M059J (cell line): ENCODE measurements around the gene DNASE1L2. TPM values are rescaled to one million over a fixed set of nuclear protein-coding genes. Genes with fewer than 3 reads are reported as not detected.
A peak's percentile ranks its signal among the peaks of the same experiment; 100 is the strongest.

ENCODE experiments used
- DNase-seq: peaks from one replicate; pipeline ENCODE4 v3.0.0-alpha.2; 2012; ENCODE audit warnings: low read depth
- total RNA-seq: library from RNA; depleted of rRNA; stranded (reverse); fragments of >200 nt; shearing (Covaris generic); gene quantifications from 2 replicates; pipeline ENCODE4 v1.2.3, GENCODE V29; 2014

The DNASE1L2 gene
- total RNA-seq, 1 experiment from 2014 or later, result 0.64 TPM

DNA sequence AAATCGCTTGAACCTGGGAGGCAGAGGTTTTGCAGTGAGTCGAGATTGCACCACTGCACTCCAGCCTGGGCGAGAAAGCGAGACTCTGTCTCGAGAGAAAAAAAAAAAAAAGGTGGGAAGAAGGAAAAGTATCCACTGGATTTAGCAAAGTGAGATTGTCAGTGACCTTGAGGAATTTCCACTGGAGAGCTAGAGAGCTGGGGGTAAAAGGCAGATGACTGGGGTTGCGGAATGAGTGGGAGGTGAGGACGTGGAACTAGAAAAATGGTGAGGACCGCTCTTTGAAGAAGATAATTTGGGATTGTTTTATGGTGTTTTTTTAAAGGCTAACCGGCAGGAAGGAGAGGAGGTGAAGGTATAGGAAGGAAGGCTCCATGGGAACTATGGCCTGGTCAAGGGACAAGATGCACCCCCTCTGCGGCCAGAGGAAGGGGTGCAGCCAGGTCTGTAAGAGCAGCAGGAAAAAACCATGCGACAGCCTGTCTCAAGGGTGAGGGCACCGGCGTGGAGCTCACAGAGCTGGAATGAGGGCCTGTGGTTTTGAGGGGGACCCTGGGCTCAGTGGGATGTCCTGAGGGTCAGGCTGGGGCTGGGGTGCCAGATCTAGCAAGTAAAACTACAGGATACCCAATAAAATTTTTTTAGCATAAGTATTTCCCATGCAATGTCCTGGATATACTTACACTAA lies 31.7 kb upstream of the DNASE1L2 start:
- no peak for DNase-seq

DNA sequence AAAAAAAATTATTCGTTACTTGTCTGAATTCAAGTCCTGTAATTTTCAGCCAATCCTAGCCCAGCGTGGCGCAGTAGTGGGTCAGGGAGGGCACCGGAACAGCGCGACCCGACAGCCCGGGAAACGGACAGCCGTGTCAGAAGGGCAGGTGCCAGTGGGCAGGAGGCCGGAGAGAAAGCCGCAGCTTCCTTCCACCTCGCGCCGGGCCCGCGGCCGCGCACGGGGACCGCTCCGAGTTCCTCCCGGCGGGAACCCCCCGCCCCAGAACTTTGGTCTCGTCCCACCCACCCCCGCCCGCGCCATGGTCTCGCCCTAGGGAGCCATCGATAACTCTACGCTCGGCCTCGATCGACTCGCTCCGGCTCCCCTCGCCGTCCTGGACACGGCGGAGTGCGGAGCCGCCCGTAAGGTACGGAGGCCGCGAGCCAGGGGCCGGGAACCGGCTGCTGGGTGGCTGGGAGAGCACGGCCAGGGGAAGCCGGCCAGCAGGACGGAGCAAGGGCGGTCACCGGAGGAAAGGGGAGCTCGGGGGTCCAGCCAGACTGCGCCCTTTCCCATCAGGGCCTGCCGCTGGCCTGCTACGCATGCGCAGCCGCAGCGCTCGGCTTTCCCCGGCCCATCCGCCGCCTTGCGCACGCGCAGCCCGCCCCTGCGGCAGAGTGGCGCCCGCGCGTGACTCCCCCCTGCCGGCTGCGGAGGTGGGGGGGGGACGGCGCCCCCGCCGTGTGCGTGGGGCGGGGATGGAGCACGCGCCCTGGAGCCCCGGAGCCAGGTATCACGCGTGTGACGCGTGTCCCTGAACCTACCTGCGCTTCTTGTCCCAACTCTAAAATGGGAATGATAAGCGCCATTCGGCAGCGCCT lies 30.9 kb upstream of the DNASE1L2 start, which contains the start of gene MLST8:
Gene MLST8 (plus strand): TSS at position 351 of the 863 bp plus-strand sequence. CDS start 632 bp downstream, outside the sequence.
- DNase-seq, result peak; percentile 70

DNA sequence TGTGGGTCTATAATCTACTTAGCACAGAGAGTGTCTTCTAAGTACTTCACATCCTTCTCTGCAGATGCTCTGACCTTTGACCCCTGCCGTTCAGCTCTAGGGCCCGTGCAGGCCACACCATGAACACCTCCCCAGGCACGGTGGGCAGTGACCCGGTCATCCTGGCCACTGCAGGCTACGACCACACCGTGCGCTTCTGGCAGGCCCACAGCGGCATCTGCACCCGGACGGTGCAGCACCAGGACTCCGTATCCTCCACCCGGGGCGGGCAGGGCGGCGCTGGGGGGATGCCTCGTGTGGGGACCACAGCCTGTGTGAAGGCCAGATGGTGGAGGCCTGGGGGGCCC lies 30.3 kb upstream of the DNASE1L2 start:
- no peak for DNase-seq

DNA sequence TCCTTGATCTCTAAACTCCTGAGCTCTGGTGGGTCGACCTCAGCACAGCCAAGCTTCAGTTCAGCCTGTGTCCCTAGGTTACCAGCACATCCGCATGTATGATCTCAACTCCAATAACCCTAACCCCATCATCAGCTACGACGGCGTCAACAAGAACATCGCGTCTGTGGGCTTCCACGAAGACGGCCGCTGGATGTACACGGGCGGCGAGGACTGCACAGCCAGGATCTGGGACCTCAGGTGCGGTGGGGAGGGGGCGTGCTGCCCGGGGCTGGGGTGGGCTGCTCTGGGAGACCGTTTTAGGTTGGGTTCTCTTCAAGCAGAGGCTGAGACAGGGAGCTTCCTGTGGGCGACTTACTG lies 29.8 kb upstream of the DNASE1L2 start:
- no peak for DNase-seq

DNA sequence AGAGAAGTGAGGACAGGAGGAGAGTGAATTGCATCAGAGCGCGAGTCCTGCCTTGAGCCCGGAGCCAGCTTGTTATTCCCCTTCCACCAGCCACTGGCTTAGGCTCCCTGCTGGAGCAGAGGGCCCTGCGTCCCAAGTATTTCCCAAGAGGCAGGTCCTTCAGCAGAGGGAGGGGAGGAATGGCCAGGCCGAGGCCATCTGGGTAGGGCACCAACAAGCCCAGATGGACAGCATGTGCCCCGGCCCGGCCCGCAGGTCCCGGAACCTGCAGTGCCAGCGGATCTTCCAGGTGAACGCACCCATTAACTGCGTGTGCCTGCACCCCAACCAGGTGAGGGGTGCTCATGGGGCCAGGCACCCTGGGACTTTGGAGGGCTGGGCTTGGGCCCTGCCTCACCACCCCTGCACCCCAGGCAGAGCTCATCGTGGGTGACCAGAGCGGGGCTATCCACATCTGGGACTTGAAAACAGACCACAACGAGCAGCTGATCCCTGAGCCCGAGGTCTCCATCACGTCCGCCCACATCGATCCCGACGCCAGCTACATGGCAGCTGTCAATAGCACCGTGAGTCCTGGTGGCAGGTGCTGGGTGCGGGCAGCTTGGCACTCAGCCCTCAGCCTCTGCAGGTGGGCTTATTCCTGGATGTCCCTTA lies 29.3 kb upstream of the DNASE1L2 start:
- DNase-seq, result no peak

DNA sequence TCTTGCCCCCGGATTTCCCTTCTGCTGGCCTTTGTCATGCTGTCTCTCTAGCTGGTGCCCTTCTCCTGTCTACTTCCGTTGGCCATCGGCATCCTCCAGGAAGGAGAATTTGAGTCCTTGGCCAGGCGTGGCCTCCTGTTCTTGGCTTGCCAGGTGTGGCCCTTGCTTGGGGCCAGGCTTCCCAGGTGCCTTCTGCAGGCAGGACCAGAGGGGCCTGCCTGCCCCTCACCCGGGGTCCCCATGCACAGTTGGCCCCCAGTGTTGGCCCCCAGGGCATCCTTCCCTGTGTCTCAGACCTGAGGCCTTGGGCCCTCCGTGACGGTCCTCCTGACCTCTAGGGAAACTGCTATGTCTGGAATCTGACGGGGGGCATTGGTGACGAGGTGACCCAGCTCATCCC lies 28.4 kb upstream of the DNASE1L2 start:
- no peak for DNase-seq

DNA sequence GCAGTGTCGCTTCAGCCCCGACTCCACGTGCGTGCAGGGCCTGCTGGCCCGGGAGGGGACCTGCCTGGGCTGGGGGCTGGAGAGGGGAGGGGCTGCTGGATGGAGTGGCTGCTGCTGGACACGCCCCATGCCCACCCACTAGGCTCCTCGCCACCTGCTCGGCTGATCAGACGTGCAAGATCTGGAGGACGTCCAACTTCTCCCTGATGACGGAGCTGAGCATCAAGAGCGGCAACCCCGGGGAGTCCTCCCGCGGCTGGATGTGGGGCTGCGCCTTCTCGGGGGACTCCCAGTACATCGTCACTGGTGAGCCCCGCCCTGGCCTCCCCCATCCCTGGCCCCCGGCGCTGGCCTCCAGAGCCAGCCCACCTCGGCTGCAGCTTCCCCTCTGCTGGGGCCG lies 27.9 kb upstream of the DNASE1L2 start:
- DNase-seq, result no peak

DNA sequence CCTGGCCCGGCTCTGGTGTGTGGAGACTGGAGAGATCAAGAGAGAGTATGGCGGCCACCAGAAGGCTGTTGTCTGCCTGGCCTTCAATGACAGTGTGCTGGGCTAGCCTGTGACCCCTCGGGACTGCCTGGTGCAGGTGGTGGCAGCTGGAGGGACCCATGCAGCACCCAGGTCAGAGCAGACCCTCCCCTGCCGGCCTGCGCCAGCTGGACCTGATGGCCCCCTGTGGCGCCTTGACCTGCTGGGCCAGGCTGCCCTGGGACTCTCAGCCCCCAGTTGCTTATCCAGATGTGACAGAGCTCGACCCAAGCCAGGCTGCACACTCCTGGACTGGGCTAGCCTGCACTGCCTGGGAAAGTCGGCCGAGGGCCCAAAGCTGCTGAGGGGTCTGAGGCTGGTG lies 27.5 kb upstream of the DNASE1L2 start:
- DNase-seq, result no peak

DNA sequence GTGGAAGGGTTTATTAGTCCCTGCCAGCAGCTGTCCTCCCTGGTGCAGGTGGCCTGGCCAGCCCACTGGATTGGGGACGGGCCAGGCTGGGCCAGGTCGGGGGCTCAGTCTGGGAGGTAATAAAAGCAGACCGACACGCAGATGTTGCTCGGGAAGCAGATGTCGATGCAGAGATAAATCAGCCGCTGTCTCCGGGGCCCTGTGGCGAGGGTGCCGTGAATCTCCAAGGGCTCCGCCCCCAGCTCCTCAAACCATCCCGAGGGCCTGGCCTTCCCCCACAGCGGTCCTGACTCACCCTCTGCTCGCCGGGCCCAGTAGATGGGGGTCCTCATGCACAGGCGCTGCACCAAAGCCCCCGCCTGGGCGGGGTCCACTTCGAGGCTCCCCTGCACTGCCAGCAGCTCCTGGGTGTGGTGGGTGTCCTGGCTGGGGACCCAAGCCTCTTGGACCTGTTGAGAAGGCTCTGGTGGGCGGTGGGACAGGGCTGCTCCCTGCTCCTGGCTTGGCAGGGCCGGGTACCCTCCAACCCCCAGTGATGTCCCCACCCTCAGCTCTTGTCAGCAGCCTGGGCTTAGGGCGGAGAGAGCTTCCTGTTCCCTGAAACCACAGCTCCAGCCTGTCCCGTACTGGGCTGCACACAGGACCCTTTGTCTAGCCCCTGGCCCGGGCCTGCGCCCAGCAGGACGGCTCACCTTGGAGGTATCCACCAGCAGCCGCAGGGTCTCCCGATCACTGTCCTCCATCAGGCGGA lies 26.8 kb upstream of the DNASE1L2 start:
- DNase-seq, result no peak

DNA sequence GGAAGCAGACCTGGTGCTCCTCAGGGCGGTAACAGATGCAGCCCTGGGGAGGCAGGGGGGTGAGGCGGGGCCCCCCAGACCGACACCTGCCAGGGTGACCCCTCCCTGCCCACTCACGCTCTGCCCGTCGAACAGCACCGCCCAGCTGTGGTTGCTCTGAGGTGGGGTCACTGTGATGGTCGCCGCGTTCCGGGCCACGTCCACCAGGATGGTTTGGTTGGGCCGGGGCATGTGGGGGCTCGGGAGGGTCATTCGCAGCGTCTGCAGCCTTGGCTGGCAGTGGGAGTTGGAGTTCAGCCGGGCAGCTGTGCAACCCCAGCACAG lies 26.3 kb upstream of the DNASE1L2 start:
- DNase-seq, result no peak

DNA sequence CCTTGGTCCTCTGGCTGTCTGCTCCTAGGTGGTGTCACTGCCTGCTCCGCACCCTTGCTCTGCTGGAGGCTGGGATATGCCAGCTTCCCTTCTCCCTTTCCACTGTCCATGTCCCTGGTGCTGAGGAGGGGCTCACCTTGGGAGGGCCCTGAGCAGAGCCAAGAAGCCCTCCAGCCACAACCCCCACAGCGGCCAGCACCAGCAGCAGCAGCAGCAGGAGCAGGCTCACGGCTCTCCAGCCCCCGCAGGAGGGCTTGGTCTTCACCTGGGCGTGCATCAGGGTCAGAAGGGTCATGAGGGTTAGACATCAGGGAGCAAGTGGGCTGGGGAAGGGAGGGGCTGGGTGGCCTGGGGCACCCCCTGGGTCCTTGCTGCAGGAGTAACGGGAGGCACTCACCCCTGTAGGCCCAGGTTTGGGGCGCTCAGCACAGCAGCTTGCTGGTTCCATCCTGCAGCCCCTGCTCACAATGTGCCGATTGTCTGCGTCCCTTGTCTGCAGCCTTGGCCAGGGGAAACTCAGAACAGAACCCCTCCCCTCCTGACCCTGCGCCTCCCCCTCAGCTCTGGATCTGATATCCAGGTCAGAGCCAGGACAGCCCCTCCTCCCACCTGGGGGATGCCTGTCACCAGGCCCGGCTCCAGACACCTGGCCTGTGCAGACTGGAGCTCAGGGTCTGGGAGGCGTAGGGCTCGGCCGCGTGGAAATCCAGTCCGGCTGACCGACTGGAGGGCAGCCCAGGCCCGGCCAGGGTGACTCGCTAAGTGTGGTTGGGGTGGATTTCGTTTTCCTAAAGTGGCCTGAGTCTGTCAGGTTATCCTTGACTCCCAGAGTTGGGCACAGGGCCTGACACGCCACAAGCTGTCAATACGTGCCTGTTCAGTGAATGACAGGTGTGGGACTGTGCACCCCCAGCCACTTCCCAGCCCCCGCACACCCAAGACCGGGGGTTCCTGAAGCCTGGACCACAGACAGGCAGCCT lies 25.6 kb upstream of the DNASE1L2 start, which contains the start of gene BRICD5:
Gene BRICD5 (minus strand): TSS at position 478 of the 980 bp plus-strand sequence. CDS start 30 bp downstream, at position 448.
- DNase-seq, result peak; percentile 61

DNA sequence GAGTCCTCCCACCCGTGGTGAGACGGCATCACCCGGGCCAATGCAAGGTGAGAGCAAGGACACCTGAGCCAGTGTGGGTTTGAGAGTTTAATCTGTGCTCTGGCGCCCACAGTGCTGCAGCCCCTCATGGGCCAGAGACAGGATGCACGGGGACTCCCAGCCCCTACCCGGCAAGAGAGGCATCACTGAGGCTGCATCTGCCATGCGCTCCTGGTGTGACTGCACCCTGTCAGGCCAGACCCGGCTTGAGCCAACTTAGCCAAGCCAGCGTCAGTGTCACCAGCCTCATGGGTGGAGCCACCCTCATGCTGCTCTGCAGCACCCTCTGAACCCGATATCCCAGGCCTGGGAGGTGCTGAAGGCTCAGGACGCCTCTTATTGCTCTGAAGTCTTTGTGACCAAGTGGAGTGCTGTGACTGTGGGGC lies 24.3 kb upstream of the DNASE1L2 start:
- no peak for DNase-seq

DNA sequence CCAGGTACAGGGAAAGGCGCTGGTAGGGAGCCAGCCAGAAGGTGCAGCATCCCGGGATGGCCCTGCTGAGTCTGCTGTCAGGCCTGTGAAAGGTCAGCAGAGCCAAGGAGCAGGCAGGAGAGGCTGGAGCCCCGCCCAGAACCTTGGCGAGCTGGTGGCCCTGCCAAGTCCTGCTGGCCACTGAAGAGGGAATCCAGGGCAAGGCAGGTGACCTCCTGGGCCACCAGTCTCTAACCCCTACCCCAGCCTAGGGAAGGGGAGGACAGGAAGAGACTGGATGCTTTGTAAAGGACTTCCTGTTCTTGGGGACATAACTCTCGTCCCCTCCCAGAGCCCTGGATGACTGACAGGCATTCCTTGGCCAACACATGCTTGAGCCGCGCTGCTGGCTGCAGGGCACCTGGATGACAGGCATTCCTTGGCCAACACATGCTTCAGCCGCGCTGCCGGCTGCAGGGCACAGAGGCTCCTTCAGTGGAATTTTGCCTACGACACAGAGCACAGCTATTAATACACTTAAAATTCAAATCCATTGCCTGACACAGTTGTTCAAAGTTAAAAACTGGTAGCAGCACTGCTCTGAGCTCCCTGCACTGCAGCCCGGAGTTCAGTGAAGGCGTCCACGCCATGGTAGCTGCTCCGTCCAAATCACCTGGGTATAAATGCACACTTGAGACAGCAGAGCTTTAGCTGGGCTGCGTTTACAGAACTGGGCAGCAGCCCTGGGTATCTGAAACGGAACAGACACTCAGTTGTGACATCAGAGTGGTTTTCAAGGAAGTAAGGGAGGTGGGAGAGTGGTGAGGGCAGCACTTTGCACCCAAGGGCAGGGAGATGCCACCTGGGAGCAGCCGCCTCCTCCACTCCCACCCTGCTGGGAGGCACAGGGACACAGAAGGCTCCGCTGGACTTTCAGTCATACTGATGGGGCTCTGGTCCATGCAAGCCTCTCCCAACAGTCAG lies 23.6 kb upstream of the DNASE1L2 start:
- peak; percentile 43 for DNase-seq

DNA sequence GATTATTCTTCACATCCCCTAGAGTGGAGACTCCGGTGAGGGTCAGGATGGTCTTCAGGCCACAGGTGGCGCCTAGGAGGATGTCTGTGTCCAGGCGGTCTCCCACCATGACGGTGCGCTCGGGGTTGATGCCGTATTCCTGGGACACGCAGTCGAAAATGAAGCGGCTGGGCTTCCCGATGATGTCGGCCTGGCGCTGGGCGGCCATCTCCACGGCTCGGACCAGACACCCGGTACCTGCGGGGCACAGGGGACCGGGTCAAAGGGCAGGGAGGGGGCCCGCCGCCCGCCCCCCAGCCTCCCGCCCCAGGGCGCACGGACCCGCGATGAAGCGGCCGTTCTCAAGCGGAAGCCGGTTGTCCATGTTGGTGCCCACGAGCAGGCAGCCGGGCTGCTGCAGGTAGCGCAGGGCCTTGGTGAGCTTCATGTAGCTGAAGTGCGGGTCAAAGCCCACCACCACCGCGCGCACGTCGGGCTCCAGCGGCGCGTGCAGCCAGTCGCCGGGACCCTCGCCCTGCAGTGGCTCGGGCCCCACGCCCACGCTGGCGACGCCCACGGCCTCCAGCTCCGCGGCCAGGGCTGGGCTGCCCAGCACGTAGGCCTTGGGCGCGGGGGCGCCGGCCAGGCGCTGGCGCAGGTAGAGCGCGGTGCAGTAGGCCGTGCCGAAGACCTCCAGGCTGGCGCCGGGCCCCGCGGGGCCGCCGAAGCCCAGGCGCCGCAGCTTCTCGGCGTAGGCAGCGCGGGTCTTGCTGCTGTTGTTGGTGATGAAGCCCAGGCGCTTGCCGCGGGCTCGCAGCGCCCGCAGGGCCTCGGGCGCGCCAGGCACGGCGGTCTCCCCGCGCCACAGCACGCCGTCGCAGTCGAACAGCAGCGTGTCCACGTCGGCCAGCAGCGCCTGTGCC lies 22.2 kb upstream of the DNASE1L2 start:
- DNase-seq, result no peak

DNA sequence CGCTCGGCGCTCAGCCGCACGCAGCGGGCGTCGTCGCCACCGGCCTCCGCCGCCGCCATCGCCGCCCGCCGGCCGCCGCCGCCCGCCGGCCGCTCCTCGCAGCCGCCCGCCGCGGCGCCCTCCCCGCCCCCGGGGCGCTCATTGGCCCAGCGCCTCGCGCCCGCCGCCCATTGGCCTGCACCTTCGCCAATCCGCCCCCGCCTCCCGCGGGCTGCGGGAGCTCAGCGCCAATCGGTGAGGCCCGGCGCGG lies 21.6 kb upstream of the DNASE1L2 start, which contains the start of gene PGP:
Gene PGP (minus strand): TSS at position 122 of the 250 bp plus-strand sequence. CDS start 63 bp downstream, at position 59.
- no peak for DNase-seq

DNA sequence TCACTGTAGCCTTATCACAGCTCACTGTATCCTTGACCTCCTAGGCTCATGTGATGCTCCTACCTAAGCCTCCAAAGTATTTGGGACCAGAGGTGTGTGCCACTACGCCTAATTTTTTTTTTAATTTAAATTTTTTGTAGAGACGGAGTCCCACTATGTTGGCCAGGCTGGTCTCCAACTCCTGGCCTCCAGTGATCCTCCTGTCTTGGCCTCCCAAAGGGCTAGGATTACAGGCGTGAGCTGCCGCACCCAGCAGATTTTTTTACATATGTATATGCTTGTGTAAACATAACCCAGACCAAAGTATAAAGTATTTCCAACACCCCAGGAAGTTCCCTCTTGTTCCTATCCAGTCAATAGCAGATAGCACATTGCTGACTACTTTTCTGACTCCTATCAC lies 19.9 kb upstream of the DNASE1L2 start:
- DNase-seq, result no peak

DNA sequence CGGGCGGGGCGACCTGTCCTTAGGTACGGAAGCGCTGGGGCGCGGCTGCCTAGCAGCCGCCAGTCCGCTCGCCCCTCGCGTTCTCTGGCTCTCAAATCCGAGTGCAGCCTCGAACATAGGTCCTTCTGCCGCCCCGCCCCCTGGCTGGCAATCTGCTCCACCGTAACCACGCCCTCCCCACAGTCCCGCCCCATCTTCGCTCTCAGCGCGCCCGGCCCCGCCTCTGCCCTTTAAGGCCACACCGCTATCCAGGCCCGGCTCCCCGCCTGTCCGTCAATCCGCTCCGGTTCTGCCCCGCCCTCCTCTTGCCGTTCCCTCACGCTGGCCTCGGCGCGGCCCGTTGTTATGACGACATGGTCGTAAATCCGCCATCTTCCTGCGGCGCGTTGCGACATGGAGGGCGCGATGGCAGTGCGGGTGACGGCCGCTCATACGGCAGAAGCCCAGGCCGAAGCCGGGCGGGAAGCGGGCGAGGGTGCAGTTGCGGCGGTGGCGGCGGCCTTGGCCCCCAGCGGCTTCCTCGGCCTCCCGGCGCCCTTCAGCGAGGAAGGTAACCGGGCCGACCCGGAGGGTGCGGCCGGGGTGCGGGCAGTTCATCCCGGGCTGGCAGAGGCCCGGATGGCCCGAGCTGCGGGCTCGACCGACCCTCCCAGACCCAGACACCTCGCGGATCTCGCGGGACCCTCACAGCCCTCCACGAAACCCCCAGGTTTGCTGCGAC lies 12.9 kb upstream of the DNASE1L2 start, which contains the start of gene E4F1:
Gene E4F1 (plus strand): TSS at position 371 of the 721 bp plus-strand sequence. CDS start 23 bp downstream, at position 394.
- peak; percentile 99 for DNase-seq
